Astrocyte of the cerebellum (primary cell): ENCODE measurements around the gene ATXN7.

ENCODE experiments used
- DNase-seq: peaks from one replicate; pipeline ENCODE4 v3.0.0-alpha.2; 2011; ENCODE audit warnings: low read depth
- H3K4me3 ChIP-seq: 2 replicates; pipeline ENCODE4 v1.5.1; 2011; ENCODE audit warnings: mild to moderate bottlenecking, low read depth, low read length, moderate library complexity
- in situ Hi-C: cut with HindIII; loops from 2 replicates; pipeline ENCODE4 v1.10.0; 2017; ENCODE audit warnings: low sequenced_read_pairs
- TF ChIP-seq, protein P1 (sequence below): IDR thresholded peaks from 2 replicates; pipeline ENCODE4 v1.5.1; 2012; ENCODE audit warnings: low read length, low read depth, moderate library complexity, mild to moderate bottlenecking; ENCODE audit errors: missing control alignments

The ATXN7 gene

DNA sequence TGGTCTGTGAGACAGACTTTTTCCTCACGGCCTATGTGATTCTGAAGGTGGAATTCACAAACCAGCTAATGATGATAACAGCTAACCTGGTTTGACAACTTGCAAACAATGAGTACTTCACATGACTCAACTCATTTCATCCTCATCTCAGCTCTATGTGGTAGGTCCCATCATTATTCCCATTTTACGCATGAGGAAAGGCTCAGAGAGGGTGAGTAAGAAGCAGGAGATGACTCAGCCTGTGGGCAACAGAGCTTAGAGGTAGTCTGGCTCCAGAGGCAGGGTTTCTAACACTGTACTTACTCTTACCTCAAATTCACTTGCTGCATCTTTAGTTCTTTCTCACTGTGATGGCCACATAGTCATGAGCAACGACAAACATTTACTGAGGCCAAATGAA is 185.5 kb downstream of the ATXN7 start:
- TF ChIP-seq, protein P1, sequence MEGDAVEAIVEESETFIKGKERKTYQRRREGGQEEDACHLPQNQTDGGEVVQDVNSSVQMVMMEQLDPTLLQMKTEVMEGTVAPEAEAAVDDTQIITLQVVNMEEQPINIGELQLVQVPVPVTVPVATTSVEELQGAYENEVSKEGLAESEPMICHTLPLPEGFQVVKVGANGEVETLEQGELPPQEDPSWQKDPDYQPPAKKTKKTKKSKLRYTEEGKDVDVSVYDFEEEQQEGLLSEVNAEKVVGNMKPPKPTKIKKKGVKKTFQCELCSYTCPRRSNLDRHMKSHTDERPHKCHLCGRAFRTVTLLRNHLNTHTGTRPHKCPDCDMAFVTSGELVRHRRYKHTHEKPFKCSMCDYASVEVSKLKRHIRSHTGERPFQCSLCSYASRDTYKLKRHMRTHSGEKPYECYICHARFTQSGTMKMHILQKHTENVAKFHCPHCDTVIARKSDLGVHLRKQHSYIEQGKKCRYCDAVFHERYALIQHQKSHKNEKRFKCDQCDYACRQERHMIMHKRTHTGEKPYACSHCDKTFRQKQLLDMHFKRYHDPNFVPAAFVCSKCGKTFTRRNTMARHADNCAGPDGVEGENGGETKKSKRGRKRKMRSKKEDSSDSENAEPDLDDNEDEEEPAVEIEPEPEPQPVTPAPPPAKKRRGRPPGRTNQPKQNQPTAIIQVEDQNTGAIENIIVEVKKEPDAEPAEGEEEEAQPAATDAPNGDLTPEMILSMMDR = no peak
- no peak for DNase-seq
- in situ Hi-C loops = no loop called here
- H3K4me3 ChIP-seq = no peak overlapping the region

DNA sequence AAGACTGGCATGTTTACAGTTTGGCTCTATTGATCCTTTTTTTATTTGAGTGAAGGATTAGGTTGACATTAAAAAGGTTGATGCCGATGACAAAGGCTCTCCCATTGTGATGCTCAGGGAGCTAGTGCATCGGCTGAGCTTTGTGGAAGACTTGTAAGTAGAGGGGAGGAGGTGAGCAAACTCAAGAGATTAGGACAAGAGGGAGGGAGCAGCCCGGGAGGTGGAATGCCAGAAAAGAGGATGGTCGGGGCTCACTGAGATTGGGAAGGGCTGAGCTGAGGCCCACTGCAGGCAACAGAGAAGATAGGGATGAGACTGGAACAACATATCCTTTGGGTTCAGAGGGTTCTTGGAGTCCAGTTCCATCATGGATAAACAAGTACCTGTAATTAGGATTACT is 186.2 kb downstream of the ATXN7 start:
- TF ChIP-seq, protein P1 = no peak
- in situ Hi-C loops = no loop called here
- no peak for DNase-seq
- no peak overlapping the region for H3K4me3 ChIP-seq
